WTC11 (cell line): ENCODE data around the gene TCEAL9. TPM values are rescaled to one million over a fixed set of nuclear protein-coding genes. Genes with fewer than 3 reads are reported as not detected.

ENCODE experiments used
- ATAC-seq: fragments of 200-7000 bp; cut with Tn5 transposase; 2 replicates; pipeline ENCODE4 v1.10.0; 2021; ENCODE audit warnings: mild to moderate bottlenecking, moderate library complexity
- CTCF ChIA-PET: fragments of 300-600 bp; sonication (Branson Sonifier 250); formaldehyde crosslinking; loops from one replicate; lab custom pipeline; 2021; ENCODE audit warnings: antibody characterized with exemption; lab: Charles Lee
- POLR2A ChIA-PET: fragments of 350-600 bp; sonication (Branson Sonifier 250); formaldehyde crosslinking; loops from one replicate; lab custom pipeline; 2021; ENCODE audit warnings: antibody characterized with exemption; lab: Charles Lee
- DNase-seq: peaks from one replicate; pipeline ENCODE4 v3.0.0; 2021; ENCODE audit warnings: low spot score
- H3K27ac Mint-ChIP-seq: 2 replicates; pipeline ENCODE4 v1.8.0; 2021; ENCODE audit warnings: mixed read lengths
- H3K27me3 Mint-ChIP-seq: 2 replicates; pipeline ENCODE4 v1.8.0; 2021; ENCODE audit warnings: low read depth, mild to moderate bottlenecking, moderate library complexity, mixed read lengths
- H3K36me3 Mint-ChIP-seq: 2 replicates; pipeline ENCODE4 v1.8.0; 2021; ENCODE audit warnings: mixed read lengths
- H3K4me1 Mint-ChIP-seq: 2 replicates; pipeline ENCODE4 v1.8.0; 2022; ENCODE audit warnings: mixed read lengths
- H3K4me3 Mint-ChIP-seq: 2 replicates; pipeline ENCODE4 v1.8.0; 2021; ENCODE audit warnings: mild to moderate bottlenecking, moderate library complexity, mixed read lengths
- H3K9me3 Mint-ChIP-seq: 2 replicates; pipeline ENCODE4 v1.8.0; 2021; ENCODE audit warnings: mixed read lengths
- ATF1 ChIP-seq: sonication (generic); formaldehyde crosslinking; IDR thresholded peaks from 2 replicates; pipeline ENCODE4 v1.8.1; 2023; ENCODE audit warnings: mild to moderate bottlenecking, moderate library complexity, missing genetic modification reagents
- ATF6 ChIP-seq: sonication (generic); formaldehyde crosslinking; IDR thresholded peaks from 2 replicates; pipeline ENCODE4 v1.8.1; 2023; ENCODE audit warnings: mild to moderate bottlenecking, missing genetic modification reagents
- CTCF ChIP-seq: fragments of 200-600 bp; IDR thresholded peaks from 2 replicates; pipeline ENCODE4 v1.8.0; 2022; ENCODE audit warnings: antibody characterized with exemption
- ESRRA ChIP-seq: sonication (generic); formaldehyde crosslinking; IDR thresholded peaks from 2 replicates; pipeline ENCODE4 v1.8.1; 2022; ENCODE audit warnings: mild to moderate bottlenecking, missing genetic modification reagents, borderline replicate concordance
- FOXJ3 ChIP-seq: sonication (generic); formaldehyde crosslinking; IDR thresholded peaks from 2 replicates; pipeline ENCODE4 v1.9.0; 2021; ENCODE audit warnings: missing genetic modification reagents, mild to moderate bottlenecking, borderline replicate concordance
- FOXP1 ChIP-seq: sonication (generic); formaldehyde crosslinking; IDR thresholded peaks from 2 replicates; pipeline ENCODE4 v1.8.0; 2022; ENCODE audit warnings: missing genetic modification reagents, mild to moderate bottlenecking, moderate library complexity, borderline replicate concordance
- GABPB1 ChIP-seq: sonication (generic); formaldehyde crosslinking; IDR thresholded peaks from 2 replicates; pipeline ENCODE4 v1.8.1; 2023; ENCODE audit warnings: mild to moderate bottlenecking, missing genetic modification reagents
- GRHL2 ChIP-seq: fragments of 250-450 bp; sonication (Bioruptor Pico); IDR thresholded peaks from 2 replicates; pipeline ENCODE4 v1.8.0; 2022; ENCODE audit warnings: mild to moderate bottlenecking, moderate library complexity; ENCODE audit not compliant: insufficient replicate concordance, severe bottlenecking
- IRF2 ChIP-seq: sonication (generic); formaldehyde crosslinking; IDR thresholded peaks from 2 replicates; pipeline ENCODE4 v1.8.0; 2022; ENCODE audit warnings: low read depth, missing genetic modification reagents, borderline replicate concordance
- JUN ChIP-seq: sonication (generic); formaldehyde crosslinking; IDR thresholded peaks from 2 replicates; pipeline ENCODE4 v1.8.0; 2023; ENCODE audit warnings: mild to moderate bottlenecking, missing genetic modification reagents
- MYBL2 ChIP-seq: sonication (generic); formaldehyde crosslinking; IDR thresholded peaks from 2 replicates; pipeline ENCODE4 v1.8.1; 2023; ENCODE audit warnings: mild to moderate bottlenecking, moderate library complexity, missing genetic modification reagents
- SMAD4 ChIP-seq: sonication (generic); formaldehyde crosslinking; IDR thresholded peaks from 2 replicates; pipeline ENCODE4 v1.8.0; 2022; ENCODE audit warnings: mild to moderate bottlenecking, missing genetic modification reagents
- ZNF121 ChIP-seq: sonication (generic); formaldehyde crosslinking; IDR thresholded peaks from 2 replicates; pipeline ENCODE4 v1.8.0; 2023; ENCODE audit warnings: missing genetic modification reagents
- ZNF219 ChIP-seq: sonication (generic); formaldehyde crosslinking; IDR thresholded peaks from 2 replicates; pipeline ENCODE4 v1.8.0; 2023; ENCODE audit warnings: missing genetic modification reagents, mild to moderate bottlenecking, borderline replicate concordance
- ZNF512 ChIP-seq: sonication (generic); formaldehyde crosslinking; IDR thresholded peaks from 2 replicates; pipeline ENCODE4 v1.8.1; 2022; ENCODE audit warnings: missing genetic modification reagents, borderline replicate concordance
- ZNF671 ChIP-seq: fragments of 250-450 bp; sonication (Bioruptor Pico); IDR thresholded peaks from 2 replicates; pipeline ENCODE4 v1.8.0; 2021; ENCODE audit warnings: mild to moderate bottlenecking
- ZSCAN18 ChIP-seq: fragments of 250-450 bp; sonication (Bioruptor Pico); IDR thresholded peaks from 2 replicates; pipeline ENCODE4 v2.1.2; 2022; ENCODE audit warnings: mild to moderate bottlenecking, moderate library complexity
- total RNA-seq: library from RNA; stranded (reverse); gene quantifications from 3 replicates; pipeline ENCODE4 v1.2.3, GENCODE V29; 2021
- TF ChIP-seq, protein P1 (sequence below): sonication (generic); formaldehyde crosslinking; conservative IDR thresholded peaks from 2 replicates; pipeline ENCODE4 v1.8.1; 2022; ENCODE audit warnings: mild to moderate bottlenecking, missing genetic modification reagents

The TCEAL9 gene
- total RNA-seq, 1 experiment from 2014 or later = 30.4 TPM

DNA sequence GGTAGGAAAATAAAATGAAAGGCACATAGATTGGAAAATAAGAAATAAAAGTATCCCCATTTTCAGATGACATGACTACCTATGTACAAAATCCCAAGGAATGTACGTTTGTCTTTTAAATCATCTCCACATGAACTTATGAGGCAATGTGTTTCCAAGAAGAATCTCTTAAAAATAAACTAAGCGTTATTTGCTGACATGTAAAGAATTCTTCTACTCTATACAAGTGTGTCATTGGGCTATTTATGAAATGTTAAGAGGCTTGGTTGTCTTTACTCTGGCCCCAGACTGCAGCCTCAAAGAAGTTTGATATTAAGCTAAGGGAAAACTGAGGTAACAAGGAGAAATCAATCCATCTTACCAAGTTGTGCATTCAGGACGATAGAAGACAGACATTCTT lies 37.2 kb downstream of the TCEAL9 start (continued):
- TF ChIP-seq ATF6 = no peak
- TF ChIP-seq ZSCAN18 = no peak

- ChIA-PET POLR2A (no interaction called here), CTCF (no interaction called here)
- no peak for TF ChIP-seq JUN (CRISPR knock-in tag)
- TF ChIP-seq ZSCAN18 = no peak
- TF ChIP-seq ZNF671 = no peak
- no peak for TF ChIP-seq FOXP1 (CRISPR knock-in tag)
- no peak for TF ChIP-seq FOXJ3 (CRISPR knock-in tag)
- no peak for TF ChIP-seq ATF1 (CRISPR knock-in tag)
- TF ChIP-seq ZNF121 (CRISPR knock-in tag) = no peak
- no peak for TF ChIP-seq MYBL2 (CRISPR knock-in tag)
- no peak for TF ChIP-seq ZNF219 (CRISPR knock-in tag)
- no peak for TF ChIP-seq GABPB1
- no peak for TF ChIP-seq SMAD4 (CRISPR knock-in tag)
- no peak for TF ChIP-seq CTCF
- TF ChIP-seq, protein P1, sequence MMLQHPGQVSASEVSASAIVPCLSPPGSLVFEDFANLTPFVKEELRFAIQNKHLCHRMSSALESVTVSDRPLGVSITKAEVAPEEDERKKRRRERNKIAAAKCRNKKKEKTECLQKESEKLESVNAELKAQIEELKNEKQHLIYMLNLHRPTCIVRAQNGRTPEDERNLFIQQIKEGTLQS (CRISPR knock-in tag) = no peak
- no peak for TF ChIP-seq IRF2 (CRISPR knock-in tag)
- TF ChIP-seq ZNF512 (CRISPR knock-in tag) = no peak
- TF ChIP-seq GRHL2 = no peak
- no peak for TF ChIP-seq ESRRA
- no peaks in the 10 kb centered on the region for H3K4me1 Mint-ChIP-seq
- H3K4me3 Mint-ChIP-seq = no peak overlapping the region
- no peaks in the 10 kb centered on the region for H3K9me3 Mint-ChIP-seq
- DNase-seq (no peak), ATAC-seq (no peak)
- peaks cover 56% of the 10 kb centered on the region for H3K27me3 Mint-ChIP-seq
- H3K36me3 Mint-ChIP-seq = no peaks in the 10 kb centered on the region
- H3K27ac Mint-ChIP-seq = no peak overlapping the region
Observed at GRCh38 chrX:103396186-103396585, 39.9 kb downstream of the TCEAL9 start.
